AG09319 (cell line): ENCODE results near the gene SENP2.
"Not testable (repeated sequence)": the region's sequence is repeated elsewhere in the genome, so short reads cannot be mapped to it uniquely, and the experiment has no call there.

Experiments used
- DNase-seq: peaks from one replicate; pipeline ENCODE4 v3.0.0-alpha.2; 2010; ENCODE audit warnings: low read depth; ENCODE audit errors: extremely low read depth
- TF ChIP-seq, protein P1 (sequence below): IDR thresholded peaks from 2 replicates; pipeline ENCODE4 v1.5.1; 2011; ENCODE audit warnings: low read depth, mild to moderate bottlenecking, inconsistent platforms, low read length, moderate library complexity

Gene SENP2

DNA sequence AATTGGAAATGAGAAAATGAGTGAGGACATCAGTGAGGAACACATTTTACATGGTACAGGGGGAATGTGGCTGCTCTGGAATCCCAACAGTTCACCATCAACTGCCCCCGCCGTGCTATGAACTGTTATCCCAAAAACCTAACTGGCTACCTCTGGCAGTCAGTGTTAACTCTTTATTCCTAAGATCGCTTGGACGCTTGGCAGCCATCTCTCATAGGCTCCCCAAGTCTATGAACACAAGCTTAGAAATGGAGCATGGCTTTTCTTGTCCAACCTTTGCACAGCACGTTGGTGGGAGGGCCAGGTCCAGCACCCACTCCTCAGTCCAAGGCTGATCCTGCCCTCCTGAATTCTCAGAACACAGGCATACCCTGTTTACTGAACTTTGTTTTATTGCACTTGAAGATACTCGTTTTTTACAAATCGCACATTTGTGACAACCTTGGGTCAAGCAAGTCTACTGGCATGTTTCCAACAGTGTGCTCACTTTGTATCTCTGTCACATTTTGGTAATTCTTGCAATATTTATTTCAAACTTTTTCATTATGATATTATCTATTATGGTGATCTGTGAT is 53.6 kb downstream of the SENP2 start:
- TF ChIP-seq, protein P1, sequence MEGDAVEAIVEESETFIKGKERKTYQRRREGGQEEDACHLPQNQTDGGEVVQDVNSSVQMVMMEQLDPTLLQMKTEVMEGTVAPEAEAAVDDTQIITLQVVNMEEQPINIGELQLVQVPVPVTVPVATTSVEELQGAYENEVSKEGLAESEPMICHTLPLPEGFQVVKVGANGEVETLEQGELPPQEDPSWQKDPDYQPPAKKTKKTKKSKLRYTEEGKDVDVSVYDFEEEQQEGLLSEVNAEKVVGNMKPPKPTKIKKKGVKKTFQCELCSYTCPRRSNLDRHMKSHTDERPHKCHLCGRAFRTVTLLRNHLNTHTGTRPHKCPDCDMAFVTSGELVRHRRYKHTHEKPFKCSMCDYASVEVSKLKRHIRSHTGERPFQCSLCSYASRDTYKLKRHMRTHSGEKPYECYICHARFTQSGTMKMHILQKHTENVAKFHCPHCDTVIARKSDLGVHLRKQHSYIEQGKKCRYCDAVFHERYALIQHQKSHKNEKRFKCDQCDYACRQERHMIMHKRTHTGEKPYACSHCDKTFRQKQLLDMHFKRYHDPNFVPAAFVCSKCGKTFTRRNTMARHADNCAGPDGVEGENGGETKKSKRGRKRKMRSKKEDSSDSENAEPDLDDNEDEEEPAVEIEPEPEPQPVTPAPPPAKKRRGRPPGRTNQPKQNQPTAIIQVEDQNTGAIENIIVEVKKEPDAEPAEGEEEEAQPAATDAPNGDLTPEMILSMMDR, result no peak
- DNase-seq, result no peak

DNA sequence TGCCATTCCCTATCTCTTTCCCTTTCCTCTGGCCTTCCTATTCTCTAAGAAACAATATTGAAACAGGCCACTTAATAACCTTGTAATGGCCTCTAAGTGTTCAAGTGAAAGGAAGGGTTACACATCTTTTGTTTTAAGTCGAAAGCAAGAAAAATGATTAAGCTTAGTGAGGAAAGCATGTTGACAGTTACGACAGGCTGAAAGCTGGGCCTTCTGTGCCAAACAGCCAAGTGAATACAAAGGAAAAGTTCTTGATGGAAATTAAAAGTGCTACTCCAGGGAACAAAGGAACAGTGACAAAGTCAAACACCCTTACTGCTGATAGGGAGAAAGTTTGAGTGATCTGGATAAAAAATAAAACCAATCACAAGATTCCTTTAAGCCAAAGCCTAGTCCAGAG is 54.2 kb downstream of the SENP2 start:
- no peak for DNase-seq
- TF ChIP-seq, protein P1, result no peak

DNA sequence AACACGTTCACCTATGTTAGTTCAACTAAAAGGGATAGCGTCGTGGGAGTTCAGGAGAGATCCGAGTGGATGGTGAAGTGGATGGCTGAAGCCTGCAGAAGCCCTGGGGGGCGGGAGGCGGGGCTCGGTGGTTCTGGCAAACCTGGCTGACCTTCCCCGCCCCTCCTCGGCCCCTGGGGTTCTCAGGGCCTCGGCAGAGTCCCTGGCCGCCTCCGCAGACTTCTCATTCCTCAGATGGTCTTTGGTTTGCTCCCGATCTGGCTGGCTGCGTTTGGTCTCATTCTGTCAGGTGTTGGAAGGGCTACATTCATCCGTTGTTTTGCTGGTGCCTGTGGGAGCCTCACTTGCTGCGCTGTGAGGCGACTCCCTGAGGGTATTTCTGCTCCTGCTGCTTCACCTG is 59.1 kb downstream of the SENP2 start:
- not testable (repeated sequence) for DNase-seq

DNA sequence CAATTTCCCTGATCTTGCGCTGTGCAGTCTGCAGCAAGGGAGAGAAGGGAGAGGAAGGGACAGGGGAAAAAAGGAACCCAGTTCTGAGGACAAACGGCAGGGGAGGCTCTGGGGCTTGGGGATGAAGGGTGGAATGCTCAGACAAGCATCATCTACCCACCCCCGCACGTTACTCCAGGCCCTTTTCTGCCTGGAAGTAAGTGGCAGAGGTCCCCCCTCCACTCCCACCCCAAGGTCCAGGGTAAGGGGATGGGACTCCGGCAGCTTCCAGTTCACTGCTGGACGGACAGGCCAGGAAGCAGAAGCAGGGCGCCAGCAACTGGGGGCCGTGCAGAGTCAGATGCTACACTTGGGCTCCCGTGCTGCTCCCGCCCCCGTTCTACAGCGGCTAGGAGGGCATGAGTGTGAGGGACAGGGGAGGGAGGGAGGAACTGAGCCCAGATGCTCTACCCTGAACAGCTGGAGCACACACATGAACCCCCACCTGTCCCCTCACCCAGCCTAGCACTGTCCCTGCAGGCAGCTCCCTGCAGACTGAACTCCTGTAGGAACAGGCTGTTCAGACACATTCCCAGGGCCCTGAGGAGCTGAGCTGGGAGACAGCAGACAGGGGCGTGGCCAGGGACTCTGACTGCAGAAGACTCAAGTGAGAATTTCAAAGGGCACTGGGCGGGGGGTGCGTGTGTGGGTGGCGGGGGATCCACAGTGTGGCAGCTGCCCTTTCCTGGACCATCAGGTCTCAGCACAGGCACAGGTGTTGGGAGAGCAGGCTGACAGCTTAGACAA is 59.7 kb downstream of the SENP2 start:
- TF ChIP-seq, protein P1, result no peak
- DNase-seq, result no peak

DNA sequence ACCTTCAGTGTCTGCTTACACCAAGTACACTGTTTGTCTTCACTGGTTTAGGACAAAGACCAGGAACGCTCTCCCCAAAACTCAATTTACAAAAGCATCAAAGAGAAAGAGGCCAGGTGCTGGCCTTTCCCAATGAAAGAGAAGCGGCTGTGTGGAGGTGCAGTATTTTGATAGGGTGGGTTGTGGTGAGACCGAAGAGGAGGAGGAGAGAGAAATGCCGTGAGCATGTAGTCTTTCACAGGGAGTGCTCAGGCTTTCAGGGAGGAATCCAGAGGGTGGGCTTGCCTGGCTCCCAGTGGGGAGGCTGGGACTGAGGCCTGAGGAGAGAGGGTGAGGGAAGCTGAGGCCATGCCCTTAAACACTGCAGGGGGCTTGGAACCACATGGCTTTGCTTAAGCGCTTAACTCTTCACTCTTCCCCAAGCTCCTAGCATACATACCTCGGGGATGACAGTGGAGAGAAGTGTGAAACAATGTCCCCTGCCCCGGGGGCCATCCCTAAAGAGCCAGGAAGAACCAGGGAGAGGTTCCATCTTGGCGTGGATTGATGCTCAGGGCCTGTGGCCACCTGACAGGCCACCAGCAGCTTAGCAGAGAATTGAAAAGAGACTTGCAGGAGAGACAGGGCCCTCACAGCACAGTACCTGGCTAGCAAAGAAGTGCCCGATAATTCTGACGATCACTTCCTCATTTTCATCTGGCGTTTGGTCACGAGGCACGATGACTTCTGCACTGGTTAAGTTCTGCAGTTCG is 60.5 kb downstream of the SENP2 start:
- no peak for DNase-seq
- TF ChIP-seq, protein P1, result no peak

DNA sequence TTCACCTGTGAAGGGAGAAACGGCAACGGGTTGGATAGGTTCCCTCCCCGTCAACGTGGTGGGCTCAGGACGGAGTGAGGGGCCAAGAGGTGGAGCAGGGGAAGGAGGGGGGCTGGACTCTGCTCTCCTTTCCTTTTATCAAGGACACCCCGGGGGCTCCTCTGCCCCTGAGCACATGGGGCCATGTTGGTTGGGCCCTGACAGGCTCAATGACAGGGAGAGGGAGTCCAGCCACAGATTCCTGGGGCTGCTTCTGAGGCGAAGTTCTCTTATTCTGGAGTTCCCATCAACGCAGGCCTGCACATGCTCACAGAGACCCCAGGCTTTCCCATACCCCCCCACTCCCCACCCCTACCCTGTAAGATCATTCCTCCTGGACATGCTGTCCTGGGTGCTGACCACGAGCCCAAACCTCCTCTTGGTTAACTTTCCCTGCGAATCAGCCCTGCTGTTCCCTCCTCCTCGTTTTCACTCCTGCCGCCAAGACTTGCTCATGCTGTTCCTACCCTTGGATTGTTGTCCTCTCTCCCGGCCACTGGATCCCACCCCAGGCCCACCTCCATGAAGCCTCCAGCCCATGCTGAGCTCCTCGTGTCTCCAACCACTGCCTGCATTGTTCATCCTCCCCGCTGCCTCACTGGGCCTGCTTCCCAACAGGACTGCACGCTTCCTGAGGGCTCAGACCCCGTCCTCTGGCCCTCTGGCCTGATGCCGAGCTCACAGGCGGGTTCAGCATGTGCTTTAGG is 61.2 kb downstream of the SENP2 start:
- DNase-seq, result no peak
- TF ChIP-seq, protein P1, result no peak

DNA sequence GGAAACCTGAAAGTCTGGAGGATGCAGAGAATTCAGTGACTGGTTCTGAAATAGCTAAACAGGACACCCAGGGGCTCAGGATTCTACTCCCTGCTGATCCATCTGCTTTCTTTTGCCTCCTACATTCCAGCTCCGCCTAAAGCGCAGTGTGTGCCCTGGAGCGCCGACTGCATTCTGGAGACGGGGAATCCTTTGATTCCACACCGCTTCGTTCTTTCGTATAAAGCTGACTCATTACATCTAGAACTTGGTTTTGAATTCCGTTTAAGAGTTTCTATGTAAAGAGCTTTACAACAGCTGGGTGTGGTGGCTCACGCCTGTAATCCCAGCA is 61.8 kb downstream of the SENP2 start:
- TF ChIP-seq, protein P1, result no peak
- DNase-seq, result no peak
